Right atrium auricular region (tissue), 2 donors: Measurements from ENCODE around the gene ANKUB1. TPM values are rescaled to one million over a fixed set of nuclear protein-coding genes. Genes with fewer than 3 reads are reported as not detected.

Source experiments
- DNase-seq: peaks from one replicate; pipeline ENCODE4 v3.0.0-alpha.2; 2019; ENCODE audit warnings: low spot score
- H3K27ac ChIP-seq, 2 donors: fragments of 200-600 bp; sonication (generic); 1 replicate in 1 of 2; 2 replicates in 1 of 2; pipeline ENCODE4 v1.5.1; 2016 to 2019
- H3K27me3 ChIP-seq, 2 donors: fragments of 200-600 bp; sonication (generic); one replicate each; pipeline versions ENCODE4 v1.5.1 to v1.6.0; 2017 to 2019
- H3K36me3 ChIP-seq: fragments of 200-600 bp; sonication (generic); one replicate; pipeline ENCODE4 v1.5.1; 2016
- H3K4me1 ChIP-seq, 2 donors: fragments of 200-600 bp; sonication (generic); one replicate each; pipeline versions ENCODE4 v1.5.1 to v1.6.0; 2017 to 2019
- H3K4me3 ChIP-seq, 2 donors: fragments of 200-600 bp; sonication (generic); 1 replicate in 1 of 2; 2 replicates in 1 of 2; pipeline ENCODE4 v1.5.1; 2017 to 2019; ENCODE audit warnings: mild to moderate bottlenecking in 1 of 2, moderate library complexity in 1 of 2
- H3K9me3 ChIP-seq, 2 donors: fragments of 200-600 bp; sonication (generic); one replicate each; pipeline ENCODE4 v1.5.1; 2019
- total RNA-seq, 2 donors: library from RNA; depleted of rRNA; stranded (reverse); fragments of >200 nt; gene quantifications; one replicate each; pipeline ENCODE4 v1.1.0, GENCODE V29; 2016
- TF ChIP-seq, protein P1 (sequence below), 2 donors: fragments of 200-600 bp; sonication (generic); IDR thresholded peaks; one replicate each; pipeline ENCODE4 v1.5.1; 2019; ENCODE audit warnings: antibody characterized with exemption in 2 of 2

Gene ANKUB1
- total RNA-seq, 2 donors from 2014 or later: not detected

DNA sequence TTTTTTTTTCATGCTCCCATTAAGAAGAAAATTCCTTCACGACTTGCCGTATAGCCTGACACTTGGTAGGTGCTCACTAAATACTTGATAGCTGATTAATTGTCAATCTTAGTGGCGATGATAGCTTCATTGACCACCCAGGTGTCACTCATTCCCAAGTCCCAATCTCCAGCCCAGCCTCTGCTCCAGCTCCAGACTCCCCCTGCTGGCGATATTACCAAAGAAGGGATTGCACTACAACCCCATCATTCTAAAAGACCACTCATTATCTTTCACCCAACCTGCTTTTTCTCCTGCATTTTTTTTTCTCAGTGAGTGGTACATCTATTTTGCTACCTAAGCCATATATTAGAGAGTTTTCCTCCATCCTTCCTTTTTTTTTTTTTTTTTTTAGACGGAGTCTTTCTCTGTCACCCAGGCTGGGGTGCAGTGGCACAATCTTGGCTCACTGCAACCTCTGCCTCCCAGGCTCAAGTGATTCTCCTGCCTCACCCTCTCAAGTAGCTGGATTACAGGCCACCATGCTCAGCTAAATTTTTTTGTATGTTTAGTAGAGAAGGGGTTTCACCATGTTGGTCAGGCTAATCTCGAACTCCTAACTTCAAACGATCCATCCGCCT lies 20.6 kb downstream of the ANKUB1 start:
- Histone ChIP-seq H3K27ac (no peak overlapping the region), H3K4me3 (no peak overlapping the region), H3K36me3 (no peaks in the 10 kb centered on the region), H3K4me1 (no peaks in the 10 kb centered on the region), H3K27me3 (no peaks in the 10 kb centered on the region), H3K9me3 (no peaks in the 10 kb centered on the region)
- peak; percentile 64 for DNase-seq
- TF ChIP-seq, protein P1, sequence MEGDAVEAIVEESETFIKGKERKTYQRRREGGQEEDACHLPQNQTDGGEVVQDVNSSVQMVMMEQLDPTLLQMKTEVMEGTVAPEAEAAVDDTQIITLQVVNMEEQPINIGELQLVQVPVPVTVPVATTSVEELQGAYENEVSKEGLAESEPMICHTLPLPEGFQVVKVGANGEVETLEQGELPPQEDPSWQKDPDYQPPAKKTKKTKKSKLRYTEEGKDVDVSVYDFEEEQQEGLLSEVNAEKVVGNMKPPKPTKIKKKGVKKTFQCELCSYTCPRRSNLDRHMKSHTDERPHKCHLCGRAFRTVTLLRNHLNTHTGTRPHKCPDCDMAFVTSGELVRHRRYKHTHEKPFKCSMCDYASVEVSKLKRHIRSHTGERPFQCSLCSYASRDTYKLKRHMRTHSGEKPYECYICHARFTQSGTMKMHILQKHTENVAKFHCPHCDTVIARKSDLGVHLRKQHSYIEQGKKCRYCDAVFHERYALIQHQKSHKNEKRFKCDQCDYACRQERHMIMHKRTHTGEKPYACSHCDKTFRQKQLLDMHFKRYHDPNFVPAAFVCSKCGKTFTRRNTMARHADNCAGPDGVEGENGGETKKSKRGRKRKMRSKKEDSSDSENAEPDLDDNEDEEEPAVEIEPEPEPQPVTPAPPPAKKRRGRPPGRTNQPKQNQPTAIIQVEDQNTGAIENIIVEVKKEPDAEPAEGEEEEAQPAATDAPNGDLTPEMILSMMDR (IDR thresholded peaks at IDR 0.05): peak; percentile 58 to 77

- H3K27me3 ChIP-seq: no peaks in the 10 kb centered on the region
- H3K36me3 ChIP-seq: no peaks in the 10 kb centered on the region
- TF ChIP-seq, protein P1 (IDR thresholded peaks at IDR 0.05): no peak
- H3K9me3 ChIP-seq: no peaks in the 10 kb centered on the region
- H3K4me1 ChIP-seq: no peaks in the 10 kb centered on the region
- DNase-seq: no peak
- H3K27ac ChIP-seq: no peak overlapping the region
- H3K4me3 ChIP-seq: no peak overlapping the region
Observed at GRCh38 chr3:149770246-149770645, 22.1 kb downstream of the ANKUB1 start.

GRCh38 chr3:149768704-149769103 lies 23.6 kb downstream of the ANKUB1 start:
- Histone ChIP-seq H3K27me3 (no peaks in the 10 kb centered on the region), H3K36me3 (no peaks in the 10 kb centered on the region), H3K27ac (no peak overlapping the region), H3K4me1 (no peaks in the 10 kb centered on the region), H3K9me3 (no peaks in the 10 kb centered on the region), H3K4me3 (no peak overlapping the region)
- TF ChIP-seq, protein P1 (IDR thresholded peaks at IDR 0.05): no peak
- no peak for DNase-seq

DNA sequence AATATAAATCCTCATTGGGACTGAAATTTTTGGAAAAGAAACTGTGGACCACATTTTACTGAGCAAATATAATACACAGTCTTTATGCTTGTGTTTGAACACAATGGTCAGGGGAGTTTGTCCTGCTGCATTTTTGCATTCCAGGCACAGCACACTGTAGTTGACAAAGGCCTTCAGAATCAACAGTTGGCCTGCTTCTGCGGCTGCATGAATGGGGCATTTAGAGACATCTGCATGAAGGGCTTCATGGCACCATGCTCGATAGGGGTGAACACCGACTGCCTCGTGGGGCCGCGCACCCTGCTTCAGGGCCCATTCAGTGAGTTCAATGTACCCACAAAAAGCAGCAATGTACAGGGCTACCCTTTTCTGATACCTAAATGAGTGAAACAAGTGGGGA lies 24.6 kb downstream of the ANKUB1 start:
- Histone ChIP-seq H3K4me1 (no peaks in the 10 kb centered on the region), H3K27me3 (no peaks in the 10 kb centered on the region), H3K36me3 (no peaks in the 10 kb centered on the region), H3K4me3 (no peak overlapping the region), H3K9me3 (no peaks in the 10 kb centered on the region), H3K27ac (no peak overlapping the region)
- no peak for DNase-seq
- TF ChIP-seq, protein P1 (IDR thresholded peaks at IDR 0.05): no peak

GRCh38 chr3:149765762-149766334 lies 26.5 kb downstream of the ANKUB1 start:
- TF ChIP-seq, protein P1 (IDR thresholded peaks at IDR 0.05): peak in 1 of 2 donors; percentile 54
- H3K4me1 ChIP-seq: no peaks in the 10 kb centered on the region
- no peaks in the 10 kb centered on the region for H3K27me3 ChIP-seq
- no peak for DNase-seq
- H3K27ac ChIP-seq: no peak overlapping the region
- H3K36me3 ChIP-seq: no peaks in the 10 kb centered on the region
- H3K9me3 ChIP-seq: no peaks in the 10 kb centered on the region
- H3K4me3 ChIP-seq: no peak overlapping the region

- H3K9me3 ChIP-seq: no peaks in the 10 kb centered on the region
- no peak overlapping the region for H3K27ac ChIP-seq
- H3K36me3 ChIP-seq: no peaks in the 10 kb centered on the region
- TF ChIP-seq, protein P1 (IDR thresholded peaks at IDR 0.05): no peak
- H3K4me3 ChIP-seq: no peak overlapping the region
- no peaks in the 10 kb centered on the region for H3K4me1 ChIP-seq
- no peak for DNase-seq
- H3K27me3 ChIP-seq: no peaks in the 10 kb centered on the region
Observed at GRCh38 chr3:149764302-149764701, 28.1 kb downstream of the ANKUB1 start.
